OCI-LY3 (cell line): ENCODE data around the gene RHBDF2.

Experiments
- EZH2phosphoT487 ChIP-seq: fragments of 200-600 bp; shearing (Covaris generic); IDR thresholded peaks from 2 replicates; pipeline ENCODE4 v1.6.1; 2018; ENCODE audit warnings: antibody characterized with exemption, mixed run types, low read depth
- TF ChIP-seq, protein P1 (sequence below): fragments of 200-600, 300-600 bp; sonication (generic); IDR thresholded peaks from 2 replicates; pipeline ENCODE4 v1.5.1; 2014; ENCODE audit warnings: antibody characterized with exemption, low read length, low read depth

GRCh38 chr17:76544546-76545365 is 43.5 kb upstream of the RHBDF2 start:
- TF ChIP-seq, protein P1, sequence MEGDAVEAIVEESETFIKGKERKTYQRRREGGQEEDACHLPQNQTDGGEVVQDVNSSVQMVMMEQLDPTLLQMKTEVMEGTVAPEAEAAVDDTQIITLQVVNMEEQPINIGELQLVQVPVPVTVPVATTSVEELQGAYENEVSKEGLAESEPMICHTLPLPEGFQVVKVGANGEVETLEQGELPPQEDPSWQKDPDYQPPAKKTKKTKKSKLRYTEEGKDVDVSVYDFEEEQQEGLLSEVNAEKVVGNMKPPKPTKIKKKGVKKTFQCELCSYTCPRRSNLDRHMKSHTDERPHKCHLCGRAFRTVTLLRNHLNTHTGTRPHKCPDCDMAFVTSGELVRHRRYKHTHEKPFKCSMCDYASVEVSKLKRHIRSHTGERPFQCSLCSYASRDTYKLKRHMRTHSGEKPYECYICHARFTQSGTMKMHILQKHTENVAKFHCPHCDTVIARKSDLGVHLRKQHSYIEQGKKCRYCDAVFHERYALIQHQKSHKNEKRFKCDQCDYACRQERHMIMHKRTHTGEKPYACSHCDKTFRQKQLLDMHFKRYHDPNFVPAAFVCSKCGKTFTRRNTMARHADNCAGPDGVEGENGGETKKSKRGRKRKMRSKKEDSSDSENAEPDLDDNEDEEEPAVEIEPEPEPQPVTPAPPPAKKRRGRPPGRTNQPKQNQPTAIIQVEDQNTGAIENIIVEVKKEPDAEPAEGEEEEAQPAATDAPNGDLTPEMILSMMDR: no peak
- no peak for TF ChIP-seq EZH2phosphoT487
